NCI-H526 treated with DMSO at 0.1 percent for 48 hours (cell line): ENCODE results near the gene MYO5C.
A peak's percentile ranks its signal among the peaks of the same experiment; 100 is the strongest.
"Not testable (repeated sequence)": the region's sequence is repeated elsewhere in the genome, so short reads cannot be mapped to it uniquely, and the experiment has no call there.

Experiments
- DNase-seq: peaks from one replicate; lab custom pipeline; 2025; lab: John Stamatoyannopoulos, UW

MYO5C gene

DNA sequence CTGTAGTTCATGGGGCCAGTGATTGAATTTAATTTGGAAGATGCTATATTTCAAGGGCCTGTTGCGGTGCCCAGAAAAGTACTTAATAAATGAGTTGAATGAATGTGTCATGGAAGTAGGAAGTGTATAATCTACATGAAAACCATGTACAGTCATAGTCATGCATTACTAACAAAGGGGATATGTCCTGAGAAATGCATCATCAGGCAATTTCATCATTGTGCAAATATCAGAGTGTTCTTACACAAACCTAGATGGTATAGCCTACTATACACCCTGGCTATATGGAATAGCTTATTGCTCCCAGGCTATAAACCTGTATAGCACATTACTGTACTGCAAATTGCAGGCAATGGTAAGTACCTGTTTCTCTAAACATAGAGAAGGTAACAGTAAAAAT is 10.7 kb upstream of the MYO5C start:
- DNase-seq: no peak

DNA sequence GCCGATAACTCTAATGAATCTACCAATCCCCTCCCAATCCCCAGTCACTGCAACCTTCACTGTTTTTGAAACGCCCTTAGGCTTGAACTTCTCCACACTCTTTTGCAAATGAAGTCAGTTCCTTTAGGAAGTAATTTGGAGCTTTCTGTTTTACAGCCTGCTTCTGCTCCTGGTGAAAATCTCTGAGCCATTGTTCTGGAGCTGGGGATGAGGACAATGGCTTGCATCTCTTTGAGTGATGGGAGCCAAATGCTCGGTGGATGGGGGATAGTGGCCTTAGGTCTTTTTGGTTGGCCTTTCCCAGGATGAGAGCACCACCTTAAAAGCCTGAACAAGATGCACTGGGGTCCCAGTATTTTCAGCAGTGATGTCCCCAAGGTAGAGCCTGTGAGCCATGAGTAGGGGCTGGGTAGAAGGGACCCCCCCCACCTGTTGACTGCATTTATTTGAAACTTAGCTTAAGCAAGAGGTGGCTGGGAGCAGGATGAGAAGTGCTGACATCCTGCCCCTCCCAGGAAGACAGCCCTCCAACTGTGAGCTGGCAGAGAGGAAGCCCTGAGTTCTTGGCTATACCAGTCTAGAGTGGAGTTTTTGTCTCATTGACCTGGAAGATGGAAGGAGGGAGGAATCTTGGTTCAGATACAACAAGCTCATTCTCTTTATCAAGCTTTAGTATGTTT is 7.6 kb upstream of the MYO5C start:
- no peak for DNase-seq

DNA sequence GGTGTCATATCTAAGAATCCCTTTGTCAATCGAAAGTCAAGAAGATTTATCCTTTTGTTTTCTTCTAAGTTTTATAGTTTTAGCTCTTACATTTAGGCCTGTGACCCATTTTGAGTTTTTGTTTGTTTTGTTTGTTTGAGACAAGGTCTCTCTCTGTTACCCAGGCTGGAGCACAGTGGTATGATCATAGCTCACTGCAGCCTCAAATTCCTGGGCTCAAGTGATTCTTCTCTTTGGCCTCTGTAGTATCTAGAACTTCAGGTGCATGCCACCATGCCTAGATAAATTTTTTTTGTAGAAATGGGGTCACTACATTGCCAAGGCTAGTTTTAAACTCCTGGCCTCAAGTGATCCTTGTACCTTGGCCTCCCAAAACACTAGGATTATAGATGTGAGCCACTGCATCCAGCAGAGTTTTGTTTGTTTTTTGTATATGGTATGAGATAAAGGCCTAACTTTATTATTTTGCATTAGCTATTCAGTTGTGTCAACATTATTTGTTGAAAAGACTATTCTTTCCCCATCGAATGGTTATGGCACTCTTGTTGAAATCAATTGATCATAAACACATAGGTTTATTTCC is 5.8 kb upstream of the MYO5C start:
- DNase-seq: no peak

DNA sequence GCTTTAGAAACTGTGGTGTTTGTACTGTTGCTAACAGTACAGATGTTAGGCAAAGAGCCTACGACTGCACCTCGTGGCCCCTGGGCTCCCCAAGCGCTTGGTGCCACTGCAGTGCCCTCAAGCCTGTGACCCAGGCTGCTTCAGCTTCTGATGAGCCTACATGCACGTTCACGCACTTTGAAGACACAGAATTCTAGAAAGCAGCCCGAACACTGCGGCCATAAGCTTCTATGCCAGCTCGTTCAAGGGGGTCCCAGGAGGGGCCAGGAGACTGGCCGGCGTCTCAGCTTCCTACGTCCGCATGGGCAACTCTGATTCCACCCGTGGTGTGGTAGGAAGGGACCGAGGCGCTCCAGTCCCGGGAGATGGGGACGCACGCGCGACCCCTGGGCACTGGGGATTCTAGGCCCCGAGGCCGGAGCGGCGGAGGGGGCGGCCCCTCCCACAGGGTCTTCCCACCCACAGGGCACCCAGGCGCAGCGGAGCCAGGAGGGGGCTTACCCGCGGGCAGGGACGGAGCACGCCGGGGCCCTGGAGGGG is 653 bp downstream of the MYO5C start:
- DNase-seq: peak; percentile 32

DNA sequence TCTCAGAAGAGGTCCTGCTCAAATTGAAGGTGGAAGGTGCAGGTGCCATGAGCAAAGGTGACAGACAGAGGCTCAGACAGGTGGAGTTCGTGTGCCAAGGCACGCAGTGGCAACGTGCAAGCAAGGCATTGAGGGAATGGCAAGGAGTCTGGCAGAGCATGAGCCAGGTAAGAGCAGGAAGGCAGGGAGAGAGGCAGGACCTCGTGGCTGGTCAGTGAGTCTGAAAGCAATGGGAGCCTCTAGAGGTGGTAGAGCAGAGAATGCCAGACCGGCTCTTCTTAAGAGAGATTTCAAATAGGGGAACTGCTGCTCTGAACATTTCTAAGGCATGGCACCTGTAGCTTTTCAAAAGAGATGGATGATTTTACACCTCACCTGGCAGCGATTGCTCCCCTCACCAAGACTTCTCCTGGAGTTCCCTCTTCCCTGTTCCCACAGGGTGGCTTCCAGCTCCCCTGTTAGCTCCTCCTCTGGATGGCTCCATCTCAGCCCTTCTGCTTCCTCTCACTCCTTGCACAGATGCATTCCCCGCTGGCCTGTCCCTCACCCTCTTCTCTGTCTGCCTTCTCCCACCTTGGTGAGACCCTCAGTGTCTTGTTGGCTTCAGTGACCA is 2.7 kb downstream of the MYO5C start:
- DNase-seq: no peak

DNA sequence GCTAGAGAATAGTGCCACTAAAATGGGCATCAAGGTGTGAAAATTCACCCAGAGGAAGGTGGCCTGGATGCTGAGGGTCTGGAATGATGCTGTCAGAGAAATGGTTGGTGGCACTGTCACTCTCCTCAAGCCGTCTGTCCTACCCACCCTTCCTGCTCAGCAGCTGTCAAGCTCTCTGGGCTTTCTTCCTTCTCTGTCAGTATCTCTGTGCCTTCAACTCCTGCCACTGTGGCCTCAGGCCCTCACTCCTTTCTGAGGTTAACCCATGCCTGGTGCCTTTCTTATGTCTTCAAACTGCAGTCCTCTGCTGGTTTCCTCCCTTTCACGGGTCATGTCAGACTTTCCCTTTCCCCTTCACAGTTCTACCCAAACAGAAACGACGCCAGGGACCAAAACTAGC is 4.4 kb downstream of the MYO5C start:
- no peak for DNase-seq

DNA sequence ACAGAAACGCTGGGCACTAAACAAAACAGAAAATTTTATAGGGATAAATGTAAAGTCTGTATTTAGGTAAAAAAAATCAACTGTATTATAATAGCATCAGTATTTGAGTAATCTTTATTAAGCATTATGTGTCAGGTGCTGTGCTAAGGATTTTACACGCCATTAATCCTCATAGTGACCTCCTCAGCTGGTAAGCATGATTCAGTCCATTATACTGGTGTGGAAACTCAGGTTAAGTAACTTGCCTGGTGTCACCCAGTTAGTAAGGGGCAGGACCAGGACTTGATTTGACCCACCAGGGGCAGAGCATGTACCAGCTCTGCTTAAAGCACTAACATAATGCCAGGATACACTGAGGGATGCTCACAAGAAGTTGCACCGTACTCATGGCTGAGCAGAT is 4.8 kb downstream of the MYO5C start:
- DNase-seq: no peak

DNA sequence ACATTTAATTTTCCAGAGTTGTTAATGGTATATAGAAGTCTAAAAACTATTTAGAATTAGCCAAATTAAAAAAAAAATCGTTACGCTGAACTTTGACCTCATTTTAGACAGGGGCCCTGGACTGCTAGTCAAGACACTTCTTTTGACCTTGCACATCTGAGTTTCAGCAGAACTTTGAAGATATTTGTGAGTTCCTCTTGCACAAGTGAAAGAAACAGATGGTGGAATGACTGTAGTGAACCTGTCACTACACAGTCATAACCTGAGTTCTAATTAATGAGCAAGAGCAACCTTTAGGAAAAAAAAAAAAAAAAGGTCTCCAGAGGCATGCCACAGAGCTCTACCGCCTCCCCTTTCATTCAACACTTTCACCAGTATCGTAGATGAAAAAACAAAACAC is 5.3 kb downstream of the MYO5C start:
- no peak for DNase-seq

DNA sequence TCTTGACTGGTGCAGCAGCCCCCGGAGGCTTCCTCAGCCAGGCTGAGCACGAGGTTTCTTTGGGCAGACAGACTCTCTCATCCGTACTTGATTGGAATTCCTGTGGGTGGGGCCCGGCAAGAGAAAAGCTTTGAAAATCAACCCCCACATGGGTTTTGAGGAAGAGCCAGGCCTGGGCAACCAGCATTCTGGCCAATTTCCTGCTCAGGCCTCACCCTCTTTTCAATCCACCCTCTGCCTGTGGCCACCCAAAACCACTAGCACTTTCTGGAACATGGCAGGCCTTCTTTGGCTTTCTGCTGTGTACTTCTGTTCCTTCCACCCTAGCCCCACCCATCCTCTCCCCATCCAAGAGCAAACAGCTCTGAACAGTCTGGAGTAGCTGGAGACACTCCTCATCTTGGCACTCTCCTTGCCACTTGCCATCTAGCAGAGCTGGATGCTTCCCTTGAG is 5.9 kb downstream of the MYO5C start:
- DNase-seq: no peak

DNA sequence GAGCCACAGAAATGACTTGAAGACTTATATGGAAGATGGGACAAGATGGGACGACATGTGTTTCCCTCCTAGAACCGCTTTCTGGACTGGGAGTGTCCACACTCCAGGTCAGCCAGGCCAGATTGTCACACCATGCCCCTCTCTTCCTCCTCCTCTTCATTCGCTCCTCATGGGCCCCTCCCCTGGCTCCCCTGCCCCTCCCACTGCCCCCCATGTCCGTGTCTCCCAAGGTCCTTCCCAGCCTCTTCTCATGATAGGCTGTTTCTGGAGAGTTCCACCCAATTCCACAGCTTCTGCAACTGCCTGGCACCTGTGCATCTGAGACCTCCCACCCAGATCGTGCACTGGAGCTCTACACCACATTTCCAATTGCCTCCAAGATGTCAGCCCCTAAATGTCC is 6.6 kb downstream of the MYO5C start:
- no peak for DNase-seq

DNA sequence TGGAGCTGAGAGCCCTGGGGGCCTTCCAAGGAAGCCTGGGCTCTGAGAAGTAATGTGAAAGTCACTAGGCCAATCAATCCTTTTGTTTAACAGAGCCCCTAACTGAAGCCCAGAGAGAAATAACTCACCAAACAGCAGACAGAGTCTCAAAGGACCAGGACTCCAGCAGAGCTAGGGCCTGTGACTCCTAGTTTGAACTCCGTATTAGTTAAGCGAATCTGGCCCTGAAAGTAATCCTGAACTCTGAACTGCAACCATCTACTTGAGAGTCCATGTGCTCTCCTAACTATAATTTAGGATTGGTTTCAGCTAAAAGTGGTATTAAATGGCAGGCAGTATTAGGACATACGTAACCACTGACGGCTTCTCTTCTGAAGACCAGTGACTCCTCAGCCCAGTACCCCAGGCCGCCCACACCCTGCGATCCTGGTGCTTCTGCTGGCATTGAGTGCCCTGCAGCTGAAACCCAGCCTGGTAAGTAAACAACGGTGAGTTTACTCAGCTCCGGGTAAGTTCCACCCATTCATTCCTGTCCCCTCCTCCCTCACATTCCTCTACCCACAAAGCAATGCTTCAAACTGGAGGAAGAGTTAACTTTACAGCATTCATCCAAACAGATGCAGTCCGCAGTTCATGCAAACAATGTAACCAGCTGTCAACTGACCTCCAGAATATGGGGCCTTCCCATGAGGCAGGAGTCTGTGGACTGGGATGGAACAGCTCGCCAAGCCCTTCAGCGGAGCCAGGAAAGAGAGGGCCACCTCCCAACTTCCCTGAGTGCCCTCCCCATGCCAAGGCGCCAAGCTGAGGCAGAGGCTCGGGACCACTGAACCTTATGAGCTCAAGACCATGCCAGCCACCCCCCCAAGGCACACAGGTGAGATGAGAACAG is 7.3 kb downstream of the MYO5C start:
- DNase-seq: peak; percentile 92

DNA sequence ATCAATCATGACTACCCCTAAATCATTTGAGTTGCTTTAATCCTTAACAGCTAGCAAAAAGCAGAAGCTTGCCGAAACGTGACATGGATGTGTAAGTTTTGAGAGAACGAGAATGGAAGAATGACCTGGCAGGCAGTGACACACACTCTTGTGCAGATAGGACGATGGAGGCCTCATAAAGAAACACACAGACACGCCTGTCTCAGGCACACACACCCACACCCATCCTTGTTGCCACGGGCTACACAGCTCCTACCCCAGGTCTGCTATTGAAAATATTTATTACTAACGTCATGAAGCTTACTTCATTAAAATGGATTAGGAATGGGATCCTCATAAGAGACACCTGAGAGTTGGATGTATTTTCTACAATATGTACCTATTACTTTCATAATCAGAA is 8.5 kb downstream of the MYO5C start:
- DNase-seq: peak; percentile 32

DNA sequence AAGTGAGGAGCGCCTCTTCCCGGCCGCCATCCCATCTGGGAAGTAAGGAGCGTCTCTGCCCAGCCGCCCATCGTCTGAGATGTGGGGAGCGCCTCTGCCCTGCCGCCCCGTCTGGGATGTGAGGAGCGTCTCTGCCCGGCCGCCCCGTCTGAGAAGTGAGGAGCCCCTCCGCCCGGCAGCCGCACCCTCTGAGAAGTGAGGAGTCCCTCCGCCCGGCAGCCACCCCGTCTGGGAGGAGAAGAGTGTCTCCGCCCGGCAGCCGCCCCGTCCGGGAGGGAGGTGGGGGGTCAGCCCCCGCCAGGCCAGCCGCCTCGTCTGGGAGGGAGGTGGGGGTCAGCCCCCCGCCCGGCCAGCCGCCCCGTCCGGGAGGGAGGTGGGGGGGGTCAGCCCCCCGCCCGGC is 9.7 kb downstream of the MYO5C start:
- not testable (repeated sequence) for DNase-seq

DNA sequence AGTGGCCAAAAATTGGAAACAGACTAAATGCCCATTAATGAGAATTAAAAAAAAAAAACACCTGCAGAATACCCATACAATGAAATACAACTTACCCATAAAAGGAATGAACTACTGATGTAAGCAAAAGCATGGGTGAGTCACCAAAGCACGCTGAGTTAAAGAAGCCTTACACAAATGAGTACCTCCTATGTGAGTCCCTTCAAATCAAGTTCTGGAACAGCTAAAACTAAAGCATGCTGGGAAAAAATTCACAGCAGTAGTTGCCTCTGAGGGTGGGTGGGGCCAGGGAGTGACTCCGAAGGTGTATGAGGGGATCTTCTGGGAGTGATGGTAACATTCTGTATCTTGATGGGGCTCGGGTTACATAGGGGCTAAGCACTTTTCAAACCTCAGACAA is 11.4 kb downstream of the MYO5C start:
- no peak for DNase-seq

DNA sequence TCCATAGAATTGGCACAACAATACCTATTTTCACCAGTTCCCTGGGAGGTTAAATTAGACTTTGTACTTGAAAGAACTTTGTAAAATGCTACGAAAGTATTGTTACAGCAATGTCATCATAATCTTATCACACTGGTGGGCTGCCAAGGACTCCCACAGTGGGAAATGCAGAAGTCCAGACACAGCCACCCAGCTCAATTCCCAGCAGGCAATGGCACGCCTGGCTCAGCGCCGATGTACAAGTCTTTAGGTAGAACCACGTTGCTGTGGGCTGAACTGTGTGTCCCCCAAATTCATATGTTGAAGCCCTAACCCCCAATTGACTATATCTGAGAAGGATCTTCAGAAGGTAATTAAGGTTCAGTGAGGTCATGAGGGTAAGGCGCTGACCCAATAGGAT is 12.3 kb downstream of the MYO5C start:
- DNase-seq: no peak

DNA sequence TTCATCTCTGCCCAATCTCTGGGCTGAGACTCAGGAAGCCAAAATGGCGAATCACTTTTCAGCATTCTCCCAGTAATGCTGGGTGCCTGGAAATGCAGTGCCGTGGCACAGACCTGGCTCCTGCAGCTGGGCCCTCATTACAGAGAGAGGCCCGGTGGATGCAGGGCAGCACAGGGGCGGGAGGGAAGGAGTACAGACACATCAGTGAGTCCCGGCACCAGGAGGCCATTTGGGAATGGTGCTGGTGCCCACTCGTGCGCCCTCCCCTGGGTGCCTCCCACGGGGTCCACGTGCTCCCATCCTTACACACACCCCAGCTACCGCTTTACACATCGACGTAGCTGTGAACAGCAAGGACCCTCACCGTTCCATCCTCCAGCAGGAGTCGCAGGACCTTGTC is 13.2 kb downstream of the MYO5C start:
- no peak for DNase-seq

DNA sequence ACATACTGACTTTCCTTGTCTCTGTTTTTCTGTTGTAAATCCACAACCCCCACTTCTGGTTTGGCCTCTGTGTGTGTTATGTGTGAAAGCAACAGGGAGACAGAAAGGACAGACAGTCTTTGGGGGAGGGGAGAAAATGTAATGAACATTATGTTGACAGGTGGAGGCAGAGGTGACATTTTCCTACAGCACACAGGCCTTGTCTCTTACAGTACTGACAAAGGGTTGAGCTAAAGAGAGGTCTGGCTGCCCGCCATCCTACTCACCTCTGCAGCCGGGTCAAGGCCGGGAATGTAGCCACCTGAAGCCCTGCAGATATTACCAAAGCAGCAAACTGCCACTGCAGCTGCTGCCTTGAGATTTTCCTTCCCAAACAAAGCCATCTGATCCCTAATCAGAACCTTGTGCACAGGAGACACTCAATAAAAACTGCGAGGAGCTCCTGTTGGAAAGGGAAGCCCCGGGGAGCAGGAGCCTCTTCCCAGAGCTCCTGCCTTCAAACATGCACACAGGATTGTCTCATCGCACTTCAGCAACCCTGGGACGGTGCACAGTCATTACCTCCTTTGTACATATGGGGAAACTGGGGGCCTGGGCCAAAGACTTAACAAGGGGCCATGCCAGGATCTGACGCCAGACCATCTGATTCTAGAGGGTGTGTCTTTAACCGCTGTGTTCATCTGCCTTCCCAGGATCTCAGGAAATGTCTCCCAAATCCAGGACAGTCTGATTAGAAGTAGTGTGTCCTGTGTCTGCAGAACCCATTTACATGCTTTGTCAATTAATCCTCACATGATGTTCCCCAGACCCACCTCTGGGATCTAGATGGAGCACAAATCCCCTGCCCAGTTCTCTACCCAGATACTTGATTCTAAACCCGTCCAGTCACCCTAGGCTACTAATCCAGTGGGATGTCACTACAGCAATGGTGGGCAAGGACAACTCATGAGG is 14.2 kb downstream of the MYO5C start:
- DNase-seq: no peak

DNA sequence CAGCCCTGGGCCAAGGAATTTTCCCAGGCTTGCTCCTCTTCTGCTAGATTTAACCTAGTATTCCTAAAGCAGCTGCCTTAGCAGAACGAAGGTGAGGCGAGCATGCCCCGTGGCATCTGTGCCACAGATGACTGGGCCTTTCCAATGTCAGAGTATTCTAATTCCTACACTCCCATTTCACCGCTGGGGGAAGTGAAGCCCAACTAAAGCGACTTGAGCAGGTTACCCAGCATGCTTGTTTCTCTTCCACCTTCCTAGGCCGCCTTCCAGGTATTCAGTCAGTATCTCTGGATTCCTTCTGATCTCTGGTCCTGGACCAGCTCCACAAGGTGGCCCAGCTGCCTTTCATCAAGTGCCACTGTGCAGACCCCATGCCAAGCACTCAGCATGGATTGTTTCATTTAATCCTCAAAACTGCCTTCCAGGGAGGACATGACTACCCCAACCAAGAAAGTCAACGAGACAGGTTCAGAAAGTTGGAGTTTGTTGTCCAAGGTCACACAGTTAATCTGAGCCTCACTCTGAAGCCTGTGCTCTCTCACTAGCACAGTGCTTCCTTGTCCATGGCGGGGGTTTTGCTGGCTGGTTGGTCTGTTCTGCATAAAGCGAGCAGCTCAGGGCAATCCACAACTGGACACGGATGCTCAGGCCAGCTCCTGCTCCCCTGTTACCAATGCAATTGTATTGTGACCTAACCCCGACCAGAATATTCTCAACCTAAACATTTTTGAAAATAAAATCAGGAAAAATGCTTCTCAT is 15.1 kb downstream of the MYO5C start:
- no peak for DNase-seq

DNA sequence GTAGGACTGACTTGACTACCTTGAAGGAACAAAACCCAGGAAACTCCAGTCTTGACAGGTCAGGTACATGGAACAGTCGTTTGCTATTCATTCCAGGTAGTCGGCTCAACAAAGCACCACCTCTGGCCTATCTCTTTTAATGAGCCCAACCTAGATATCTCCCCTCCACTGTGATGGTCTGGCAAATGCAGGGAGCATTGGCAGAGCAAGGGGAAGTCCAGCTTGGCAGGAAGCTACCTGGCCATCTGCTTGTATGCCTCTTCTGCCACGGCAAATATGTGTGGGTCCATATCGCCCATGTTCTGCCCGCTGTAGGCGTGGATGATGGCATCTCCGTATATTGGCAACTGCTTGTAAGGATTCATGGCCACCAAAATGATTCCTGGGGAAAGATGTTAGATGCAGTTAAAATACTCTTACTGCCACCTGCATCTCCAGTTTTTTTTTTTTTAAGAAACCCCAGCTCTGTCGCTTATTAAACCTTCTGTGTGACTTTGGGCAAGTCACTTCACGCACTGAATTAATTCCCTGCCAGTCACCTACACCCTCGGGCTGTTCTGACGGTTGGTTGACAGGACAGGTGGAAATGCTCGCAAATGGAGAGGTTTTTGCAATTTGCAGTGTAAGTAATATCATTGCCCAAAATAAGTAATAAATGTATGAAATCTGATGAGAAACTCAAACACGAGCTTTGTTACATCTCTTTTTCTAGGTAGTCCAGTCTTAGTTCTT is 16.8 kb downstream of the MYO5C start:
- DNase-seq: no peak

DNA sequence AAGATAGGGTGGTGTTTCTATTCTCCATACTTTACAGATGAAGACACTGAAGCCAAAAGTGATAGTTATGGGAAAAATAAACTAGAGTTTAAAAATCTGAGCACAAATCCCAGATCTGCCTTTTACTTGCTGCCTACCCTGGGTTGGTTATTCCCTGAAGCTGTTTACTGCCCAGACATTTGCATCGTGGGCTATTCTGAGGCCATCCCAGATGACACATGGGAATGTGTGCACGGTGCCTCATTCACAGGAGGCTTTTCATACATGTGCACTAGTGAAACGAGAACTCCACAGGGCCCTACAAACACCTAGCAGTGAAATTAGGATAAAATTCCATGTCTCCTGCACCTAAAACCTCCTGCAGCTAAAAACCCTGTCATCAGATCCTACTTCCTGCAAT is 17.5 kb downstream of the MYO5C start:
- no peak for DNase-seq
